AG09319 (cell line): ENCODE data around the gene SLC25A34.

ENCODE experiments used
- DNase-seq: peaks from one replicate; pipeline ENCODE4 v3.0.0-alpha.2; 2010; ENCODE audit warnings: low read depth; ENCODE audit errors: extremely low read depth
- CTCF ChIP-seq: IDR thresholded peaks from 2 replicates; pipeline ENCODE4 v1.5.1; 2011; ENCODE audit warnings: low read depth, mild to moderate bottlenecking, inconsistent platforms, low read length, moderate library complexity

The SLC25A34 gene

DNA sequence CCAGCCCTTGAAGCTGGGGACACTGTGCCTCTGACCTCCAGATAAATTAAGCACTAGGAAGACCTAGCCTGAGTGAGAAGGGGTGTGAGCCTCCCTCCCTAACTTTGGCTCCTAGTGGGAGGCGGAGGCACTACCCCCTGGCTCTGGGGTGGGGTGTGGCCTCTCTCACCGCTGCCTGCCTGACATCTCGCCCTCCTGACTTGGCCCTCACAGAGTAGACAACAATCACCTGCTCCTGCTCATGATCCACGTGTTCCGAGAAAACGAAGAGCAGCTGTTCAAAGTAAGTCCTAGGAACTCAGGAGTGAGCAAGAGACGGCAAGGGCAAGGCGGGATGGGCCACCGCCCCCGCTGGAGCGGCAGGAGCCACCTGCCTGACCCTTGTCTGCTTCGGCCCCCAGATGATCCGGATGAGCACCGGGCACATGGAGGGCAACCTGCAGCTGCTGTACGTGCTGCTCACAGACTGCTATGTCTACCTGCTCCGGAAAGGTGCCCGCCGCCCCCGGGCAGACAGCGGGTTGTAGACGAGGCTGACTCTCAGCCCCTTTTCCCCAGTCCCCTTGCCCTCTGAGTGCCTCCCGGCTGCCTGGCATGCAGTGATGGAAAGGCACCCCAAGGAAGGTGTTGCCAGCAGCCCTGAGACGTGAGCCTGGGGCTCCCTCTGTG, 8.1 kb upstream of the SLC25A34 start:
- TF ChIP-seq CTCF = no peak
- no peak for DNase-seq

- DNase-seq = no peak
- TF ChIP-seq CTCF = no peak
These were observed 7.0 kb upstream of the SLC25A34 start for GRCh38 chr1:15728937-15729657.

- no peak for TF ChIP-seq CTCF
- DNase-seq = no peak
These were observed 5.6 kb upstream of the SLC25A34 start for GRCh38 chr1:15730423-15730822.

GRCh38 chr1:15730936-15731335, 5.1 kb upstream of the SLC25A34 start:
- no peak for DNase-seq
- TF ChIP-seq CTCF = no peak

DNA sequence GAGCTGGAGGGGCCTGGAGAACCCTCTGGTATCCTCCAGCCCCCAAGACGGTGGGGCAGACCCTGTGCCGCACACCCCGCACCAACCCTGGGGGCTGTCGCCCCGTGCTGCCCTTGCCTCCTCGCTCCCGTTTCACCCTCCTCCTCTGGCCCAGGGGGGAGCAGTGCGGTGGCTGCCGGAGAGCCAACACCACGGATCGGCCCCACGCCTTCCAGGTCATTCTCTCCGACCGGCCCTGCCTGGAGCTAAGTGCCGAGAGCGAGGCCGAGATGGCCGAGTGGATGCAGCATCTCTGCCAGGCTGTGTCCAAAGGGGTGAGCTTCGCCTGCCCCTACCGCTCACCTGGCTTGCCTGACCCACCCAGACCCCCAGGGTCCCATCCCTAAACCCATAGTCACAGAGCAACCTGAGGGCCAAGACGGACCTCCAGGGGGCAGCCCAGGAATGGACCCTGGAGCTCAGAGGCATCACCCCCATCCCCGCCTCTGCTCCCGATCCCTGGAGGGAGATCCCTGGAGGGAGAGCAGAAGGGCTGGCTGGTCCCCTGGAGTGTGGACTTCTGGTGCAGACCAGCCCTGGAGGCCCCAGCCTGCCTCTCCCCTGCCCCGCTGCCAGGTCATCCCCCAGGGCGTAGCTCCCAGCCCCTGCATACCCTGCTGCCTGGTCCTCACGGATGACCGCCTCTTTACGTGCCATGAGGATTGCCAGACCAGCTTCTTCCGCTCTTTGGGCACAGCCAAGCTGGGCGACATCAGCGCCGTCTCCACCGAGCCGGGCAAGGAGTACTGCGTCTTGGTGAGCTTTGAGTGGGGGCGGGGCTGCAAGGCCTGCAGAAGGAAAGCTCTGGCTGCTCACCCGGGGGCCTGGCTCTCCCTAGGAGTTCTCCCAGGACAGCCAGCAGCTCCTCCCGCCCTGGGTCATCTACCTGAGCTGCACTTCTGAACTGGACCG, 4.0 kb upstream of the SLC25A34 start:
- no peak for DNase-seq
- TF ChIP-seq CTCF = no peak

DNA sequence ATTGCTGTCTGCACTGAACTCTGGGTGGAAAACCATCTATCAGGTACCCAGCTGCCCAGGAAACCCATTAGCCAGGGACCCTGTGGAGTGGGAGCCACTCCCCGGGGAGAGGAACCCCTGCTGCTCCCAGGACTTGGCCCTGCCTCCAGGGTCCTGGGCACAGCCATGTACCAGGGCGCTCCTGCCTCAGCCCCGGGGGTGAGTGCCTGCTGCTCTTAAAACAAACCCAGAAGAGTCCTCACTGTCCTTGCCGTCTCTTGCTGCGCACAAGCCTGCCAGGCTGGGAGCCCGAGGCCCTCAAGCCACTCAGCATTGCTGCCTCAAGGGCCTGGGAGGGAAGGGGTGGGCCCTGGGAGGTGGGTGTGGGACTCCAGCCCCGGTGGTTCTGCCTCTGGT, 3.4 kb upstream of the SLC25A34 start:
- TF ChIP-seq CTCF = no peak

GRCh38 chr1:15733218-15733725, 2.8 kb upstream of the SLC25A34 start:
- no peak for TF ChIP-seq CTCF
- no peak for DNase-seq

More for the DNA sequence above, 3.4 kb upstream of the SLC25A34 start:
- DNase-seq = no peak
